NB4 (cell line): Measurements from ENCODE around the gene RPL5.

ENCODE experiments used
- CTCF ChIP-seq: IDR thresholded peaks from one replicate; pipeline ENCODE4 v1.5.1; 2012; ENCODE audit warnings: low read depth, low read length
- MYC ChIP-seq: IDR thresholded peaks from 2 replicates; pipeline ENCODE4 v1.6.1; 2011; ENCODE audit warnings: low read depth, low read length
- POLR2A ChIP-seq: IDR thresholded peaks from 2 replicates; pipeline ENCODE4 v1.6.1; 2011; ENCODE audit warnings: mild to moderate bottlenecking; ENCODE audit not compliant: insufficient read length; ENCODE audit errors: extremely low read depth

- TF ChIP-seq CTCF (no peak), POLR2A (no peak), MYC (no peak)
These were observed 55.1 kb downstream of the RPL5 start for GRCh38 chr1:92886886-92887419.
